ENCODE data around the gene TNFAIP8.

The TNFAIP8 gene

DNA sequence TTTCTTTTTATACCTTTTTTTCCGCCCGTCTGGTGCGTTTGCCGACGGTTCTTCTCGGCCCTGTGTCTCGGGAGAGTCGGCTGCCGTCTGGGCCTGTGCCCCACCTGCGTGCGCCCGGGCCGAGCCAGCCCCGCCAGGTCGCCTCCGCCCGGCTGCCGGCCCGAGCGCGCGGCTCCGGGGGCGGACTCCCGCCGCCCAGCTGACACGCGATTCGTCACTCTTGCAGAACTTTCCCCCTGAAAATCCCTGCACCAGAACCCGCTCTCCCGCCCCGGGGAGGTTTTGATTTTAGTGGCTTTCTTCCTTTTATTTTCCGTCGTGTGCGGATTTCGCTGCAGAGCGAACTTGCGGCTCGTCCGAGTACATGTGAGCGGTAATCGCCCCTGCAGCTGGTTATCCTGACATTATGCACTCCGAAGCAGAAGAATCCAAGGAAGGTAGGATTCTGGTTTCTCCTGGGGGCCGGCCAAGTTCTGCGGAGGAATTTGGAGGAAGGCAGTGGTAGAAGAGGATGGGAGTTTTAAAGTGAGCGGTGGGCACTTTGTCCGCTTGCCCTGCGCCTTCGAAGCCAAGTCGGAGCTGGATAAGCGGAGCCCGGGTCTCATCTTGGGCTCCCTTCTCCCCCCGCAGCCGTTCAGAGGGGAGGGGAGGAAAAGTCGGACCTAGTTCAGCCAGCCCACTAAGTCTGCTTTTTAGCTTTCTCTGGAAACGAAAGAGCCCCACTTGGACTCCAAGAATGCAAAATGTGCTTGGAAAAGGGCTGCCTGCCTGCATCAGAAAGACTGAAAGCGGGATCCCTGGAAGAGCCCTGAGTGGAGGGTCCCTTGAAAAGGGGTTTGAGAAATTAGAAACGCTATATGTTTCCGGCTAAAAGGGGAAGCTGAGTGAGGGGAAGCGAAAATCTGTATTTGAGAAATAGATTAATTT, at the start of gene TNFAIP8:
Gene TNFAIP8, plus strand, starts transcription at position 335 of the 927 bp plus-strand sequence. Its CDS starts 72 bp downstream, at position 407.
- DNase-seq (ENCODE audit: low read depth) = peak; percentile 70

DNA sequence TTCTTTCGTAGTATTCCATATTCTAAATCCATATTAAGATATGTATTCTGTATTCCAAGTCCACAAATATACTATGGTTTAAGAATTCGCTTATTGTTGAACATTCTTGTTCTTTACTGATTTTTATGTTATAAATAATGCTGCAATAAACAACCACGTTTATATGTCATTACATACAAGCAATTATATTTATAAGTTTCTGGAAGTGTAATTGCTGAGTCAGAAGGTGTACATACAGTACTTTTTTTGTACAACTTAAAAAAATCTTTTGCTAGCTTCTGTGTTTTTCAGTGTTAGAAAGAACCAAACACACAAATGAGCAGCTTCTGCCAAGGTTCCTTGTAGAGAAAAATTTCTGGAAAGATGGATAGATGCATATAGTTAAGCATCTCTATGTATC, 48.6 kb upstream of the TNFAIP8 start:
- no peak for DNase-seq (ENCODE audit: low read depth)

DNA sequence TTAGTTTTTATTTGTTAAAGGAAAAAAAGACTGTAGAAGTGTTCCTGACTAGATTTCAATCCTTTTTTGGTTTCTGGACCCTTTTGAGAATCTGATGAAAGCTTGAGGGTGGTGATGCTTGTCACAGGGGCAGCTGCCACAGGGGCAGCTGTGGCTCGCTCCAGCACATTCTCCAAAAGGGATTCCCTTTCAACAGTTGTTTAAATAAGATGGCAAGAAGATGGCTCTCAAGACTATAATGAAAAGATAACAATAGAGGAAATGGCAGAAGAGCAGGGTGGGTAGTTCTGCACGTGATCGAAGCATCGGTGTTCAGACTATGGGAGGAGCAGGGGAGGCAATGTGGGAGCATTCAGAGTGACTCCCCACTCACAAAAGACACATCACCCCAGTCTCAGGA, 46.5 kb upstream of the TNFAIP8 start:
- DNase-seq (ENCODE audit: low read depth) = no peak

DNA sequence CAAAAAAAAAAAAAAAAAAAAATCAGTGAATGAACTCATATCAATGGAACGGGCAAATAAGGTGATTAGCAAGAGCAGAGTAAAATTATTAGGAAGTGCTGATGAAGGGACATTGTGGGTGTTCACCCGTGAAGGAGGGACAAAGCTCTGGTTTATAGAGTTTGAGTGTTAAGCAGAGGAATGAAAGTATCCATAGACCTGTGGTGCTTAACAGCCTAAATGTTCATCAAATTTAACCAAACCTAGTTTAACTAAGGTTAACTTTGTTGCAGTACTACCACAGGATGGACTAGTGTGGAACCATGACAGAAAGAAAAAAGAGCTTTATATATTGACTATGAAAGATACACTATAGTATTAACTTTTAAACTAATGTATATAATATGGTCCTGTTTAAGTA, 44.1 kb upstream of the TNFAIP8 start:
- no peak for DNase-seq (ENCODE audit: low read depth)

DNA sequence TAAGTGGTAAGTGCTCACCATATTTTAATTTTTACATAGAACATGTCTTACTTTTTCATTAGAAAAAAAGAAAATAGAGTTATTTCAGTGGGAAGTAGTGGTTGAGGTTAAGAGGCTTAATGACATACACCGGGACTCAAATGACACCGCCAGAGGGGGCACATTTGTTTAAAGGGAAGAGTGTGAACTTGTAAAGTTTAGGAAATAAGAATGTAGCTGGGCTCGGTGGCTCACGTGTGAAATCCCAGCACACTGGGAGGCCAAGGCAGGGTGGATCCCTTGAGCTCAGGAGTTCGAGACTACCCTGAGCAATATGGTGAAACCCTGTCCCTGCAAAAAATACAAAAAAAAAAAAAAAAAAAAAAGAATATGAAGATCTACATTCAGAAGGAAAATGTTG, 43.4 kb upstream of the TNFAIP8 start:
- no peak for DNase-seq (ENCODE audit: low read depth)

DNA sequence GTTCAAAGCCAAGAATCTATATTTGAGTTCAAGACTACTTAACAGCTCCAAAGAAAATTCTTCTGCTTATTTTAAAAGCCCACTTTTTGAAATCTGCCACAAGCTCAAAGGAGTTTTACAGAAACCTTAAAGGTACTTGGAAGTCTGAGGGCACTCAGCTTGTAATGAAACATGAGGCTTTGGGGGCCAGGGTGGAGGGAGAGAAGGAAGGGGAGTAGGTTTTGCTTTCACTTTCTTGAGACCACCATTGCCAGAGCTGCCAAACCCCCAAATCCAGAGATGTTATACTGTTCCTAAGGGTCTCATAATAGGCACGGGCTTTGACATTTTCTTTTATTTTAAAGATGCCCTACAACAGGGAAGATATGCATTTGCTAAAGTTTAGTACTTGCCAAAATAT, 42.6 kb upstream of the TNFAIP8 start:
- DNase-seq (ENCODE audit: low read depth) = no peak

DNA sequence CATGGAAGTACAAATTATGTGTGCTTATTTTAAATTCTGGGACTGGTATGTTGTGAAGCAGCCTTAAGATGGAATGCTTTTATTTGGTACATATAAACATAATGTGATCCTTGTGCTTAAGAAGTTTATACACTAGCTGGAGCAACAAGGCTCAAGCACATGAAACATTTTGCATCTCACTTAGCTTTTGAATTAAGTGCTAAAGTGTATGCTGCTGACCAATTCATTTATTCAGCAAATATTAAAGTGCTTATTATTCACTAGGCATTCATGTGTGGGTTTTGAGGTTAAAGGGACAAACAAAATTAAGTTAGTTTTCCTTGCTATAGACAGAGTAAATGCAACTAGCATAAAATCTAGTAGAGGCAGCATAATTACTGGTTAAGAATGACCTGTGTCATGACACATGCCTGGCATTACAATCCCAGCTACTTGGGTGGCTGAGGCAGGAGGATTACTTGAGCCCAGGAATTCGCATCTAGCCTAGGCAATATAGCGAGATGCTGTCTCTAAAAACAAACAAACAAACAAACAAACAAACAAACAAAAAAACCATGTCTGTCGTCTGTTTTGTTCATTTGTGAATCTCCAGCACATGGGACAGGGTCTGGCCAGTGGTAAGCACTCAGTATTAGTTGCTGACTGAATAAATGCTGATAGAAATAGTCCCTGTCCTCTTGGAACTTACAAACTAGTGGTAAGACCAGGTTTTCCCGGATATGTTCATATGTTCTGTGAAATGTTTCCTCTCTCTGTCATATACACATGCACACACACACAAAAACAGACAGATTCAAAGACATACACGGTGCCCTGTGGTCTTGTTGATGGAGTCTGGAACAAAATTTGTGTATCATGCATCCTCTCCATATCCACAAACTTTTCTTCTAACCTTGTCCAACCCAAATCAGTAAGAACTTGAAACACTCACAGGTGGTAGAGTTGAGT, 41.9 kb upstream of the TNFAIP8 start:
- no peak for DNase-seq (ENCODE audit: low read depth)

DNA sequence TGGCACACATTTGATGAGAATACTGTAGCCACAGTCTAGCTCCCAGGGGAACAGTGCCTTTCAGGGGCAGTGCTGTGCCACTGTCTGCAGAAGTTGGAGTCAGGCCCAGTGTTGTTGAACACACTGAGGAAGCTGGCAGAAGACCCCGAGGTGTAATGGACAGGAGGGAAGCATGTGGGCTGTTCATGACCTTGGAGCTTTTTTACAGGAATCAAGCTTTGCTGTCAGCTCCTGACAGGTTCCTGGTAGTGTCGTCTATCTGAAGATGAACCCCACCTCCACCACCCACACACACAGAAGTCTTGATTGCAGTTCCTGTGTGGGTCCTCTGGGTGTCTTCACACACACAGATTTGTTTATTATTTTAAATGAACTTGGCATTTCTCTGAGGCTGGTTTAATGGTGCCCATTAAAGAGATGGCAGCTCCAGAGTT, 40.3 kb upstream of the TNFAIP8 start:
- peak; percentile 45 for DNase-seq (ENCODE audit: low read depth)

DNA sequence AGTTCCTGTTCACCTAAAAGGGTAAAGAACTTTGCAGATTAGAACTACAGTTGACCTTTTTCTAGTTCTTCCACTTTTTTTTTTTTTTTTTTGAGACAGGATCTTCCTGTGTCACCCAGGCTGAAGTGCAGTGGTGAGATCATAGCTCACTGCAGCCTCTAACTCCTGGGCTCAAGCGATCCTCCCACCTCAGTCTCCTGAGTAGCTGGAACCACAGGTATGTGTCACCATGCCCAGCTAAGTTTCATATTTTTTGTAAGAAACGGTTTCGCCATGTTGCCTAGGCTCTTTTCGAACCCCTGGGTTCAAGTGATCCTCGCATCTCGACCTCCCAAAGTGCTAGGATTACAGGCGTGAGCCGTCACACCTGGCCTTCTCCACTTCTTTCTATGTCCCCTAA, 39.7 kb upstream of the TNFAIP8 start:
- DNase-seq (ENCODE audit: low read depth) = no peak

DNA sequence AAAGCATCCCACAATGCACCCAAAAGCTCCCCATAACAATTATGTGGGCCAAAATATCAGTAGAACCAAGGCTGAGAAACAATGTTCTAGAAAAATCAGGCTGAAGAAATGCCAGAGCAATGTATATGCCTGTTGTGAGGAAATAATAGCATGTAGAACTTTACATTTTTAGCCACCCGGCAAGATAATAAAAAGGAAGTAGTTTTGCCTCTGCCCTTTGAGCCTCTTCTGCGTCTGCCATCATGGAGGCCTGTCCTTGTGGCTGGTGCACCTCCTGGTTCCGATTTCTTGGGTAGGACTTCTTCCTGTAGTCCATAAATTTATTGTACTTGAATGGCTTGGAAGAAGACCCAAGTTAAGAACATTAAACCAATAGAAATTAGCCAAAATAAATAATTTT, 38.9 kb upstream of the TNFAIP8 start:
- DNase-seq (ENCODE audit: low read depth) = no peak

DNA sequence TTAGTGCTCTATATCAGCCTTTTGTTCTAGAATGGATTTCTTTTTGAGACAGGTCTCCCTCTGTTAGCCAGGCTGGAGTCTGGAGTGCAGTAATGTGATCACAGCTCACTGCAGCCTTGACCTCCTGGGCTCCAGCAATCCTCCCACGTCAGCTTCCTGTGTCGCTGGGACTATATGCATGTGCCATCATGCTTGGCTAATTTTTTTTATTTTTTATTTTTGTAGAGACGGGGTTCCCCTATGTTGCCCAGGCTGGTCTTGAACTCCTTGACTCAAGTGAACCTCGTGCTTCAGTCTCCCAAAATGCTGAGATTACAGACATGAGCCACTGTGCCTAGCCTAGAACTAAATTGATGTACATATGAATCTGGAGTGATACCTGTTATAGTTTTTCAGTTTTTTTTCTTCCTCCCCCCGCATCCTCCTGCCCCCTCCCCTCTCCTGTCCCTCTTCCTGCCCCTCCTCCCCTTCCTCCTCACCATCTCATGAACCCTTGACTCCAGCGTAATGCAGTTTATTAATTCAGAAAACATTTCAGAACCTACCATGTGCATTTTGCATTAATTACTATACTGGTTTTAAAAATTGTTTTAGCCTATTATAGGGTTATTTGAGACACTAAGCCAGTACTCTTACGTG, 37.4 kb upstream of the TNFAIP8 start:
- DNase-seq (ENCODE audit: low read depth) = no peak

DNA sequence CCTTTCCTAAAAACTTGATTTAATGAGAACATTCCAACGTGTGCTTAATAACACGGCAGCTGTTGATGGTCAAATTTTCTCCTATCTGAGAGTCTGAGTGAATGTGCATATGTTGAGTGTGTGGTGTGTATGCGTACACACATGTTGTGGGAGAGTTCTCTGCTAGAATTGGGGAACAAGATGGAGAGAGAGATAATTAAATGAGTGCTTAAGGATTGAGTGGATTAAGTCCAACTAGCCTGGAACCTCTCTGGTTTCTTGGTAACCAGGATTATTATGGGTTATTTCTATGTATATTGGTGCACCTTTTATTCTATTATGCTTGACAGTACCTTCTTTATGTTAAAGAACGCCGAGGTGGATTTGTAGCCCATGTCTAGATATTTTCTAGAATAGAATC, 36.4 kb upstream of the TNFAIP8 start:
- no peak for DNase-seq (ENCODE audit: low read depth)

DNA sequence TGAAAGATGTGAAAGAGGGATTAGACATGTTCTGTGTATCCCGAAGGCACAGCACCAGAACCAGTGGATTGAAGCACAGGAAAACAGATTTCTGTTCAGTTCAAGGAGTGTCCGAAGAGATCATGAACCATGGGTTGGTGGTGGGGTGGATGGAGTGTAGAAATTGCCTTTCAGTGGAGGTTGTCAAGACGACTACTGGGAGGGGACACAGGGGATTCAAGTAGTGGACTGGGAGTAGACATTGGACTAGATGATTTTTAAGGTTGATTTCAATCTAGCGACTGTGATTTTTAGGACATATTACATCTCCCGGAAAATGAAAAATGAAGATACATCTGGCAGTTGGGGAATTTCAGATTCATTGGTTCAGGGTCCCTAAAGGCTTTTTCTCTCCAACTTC, 35.9 kb upstream of the TNFAIP8 start:
- no peak for DNase-seq (ENCODE audit: low read depth)

DNA sequence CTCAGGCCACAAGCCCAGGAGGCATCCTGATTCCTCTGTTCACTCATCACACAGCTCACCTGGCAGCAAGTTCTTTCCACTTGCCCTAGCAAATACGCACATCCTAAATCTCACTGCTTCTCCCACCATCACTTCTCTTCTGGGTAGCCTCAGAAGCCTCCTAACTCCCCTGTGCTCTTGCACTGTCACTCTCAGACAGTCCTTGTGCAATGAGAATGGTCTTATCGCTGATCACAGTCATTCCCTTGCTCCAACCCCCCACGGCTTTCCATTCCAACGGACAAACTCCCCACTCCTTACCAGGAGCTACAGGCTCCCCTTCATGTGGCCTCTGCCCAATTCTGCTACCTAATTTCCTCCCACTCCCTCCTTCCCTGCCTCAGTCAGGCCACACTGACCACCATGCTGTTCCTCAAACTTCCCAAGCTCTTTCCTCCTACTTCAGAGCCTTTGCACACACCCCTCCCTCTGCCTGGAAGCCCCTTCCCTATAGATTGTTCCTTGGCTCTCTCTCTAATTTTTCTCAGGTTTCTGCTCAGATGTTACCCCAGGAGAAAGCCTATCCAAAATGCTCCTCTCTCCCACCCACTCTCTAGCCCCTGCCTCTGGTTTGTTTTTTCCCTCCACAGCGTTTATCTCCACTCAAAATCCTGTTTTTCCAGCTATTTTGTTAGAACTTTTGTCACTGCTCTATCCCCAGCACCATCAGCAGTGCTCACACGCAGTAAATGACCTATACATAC, 34.1 kb upstream of the TNFAIP8 start:
- DNase-seq (ENCODE audit: low read depth) = no peak

DNA sequence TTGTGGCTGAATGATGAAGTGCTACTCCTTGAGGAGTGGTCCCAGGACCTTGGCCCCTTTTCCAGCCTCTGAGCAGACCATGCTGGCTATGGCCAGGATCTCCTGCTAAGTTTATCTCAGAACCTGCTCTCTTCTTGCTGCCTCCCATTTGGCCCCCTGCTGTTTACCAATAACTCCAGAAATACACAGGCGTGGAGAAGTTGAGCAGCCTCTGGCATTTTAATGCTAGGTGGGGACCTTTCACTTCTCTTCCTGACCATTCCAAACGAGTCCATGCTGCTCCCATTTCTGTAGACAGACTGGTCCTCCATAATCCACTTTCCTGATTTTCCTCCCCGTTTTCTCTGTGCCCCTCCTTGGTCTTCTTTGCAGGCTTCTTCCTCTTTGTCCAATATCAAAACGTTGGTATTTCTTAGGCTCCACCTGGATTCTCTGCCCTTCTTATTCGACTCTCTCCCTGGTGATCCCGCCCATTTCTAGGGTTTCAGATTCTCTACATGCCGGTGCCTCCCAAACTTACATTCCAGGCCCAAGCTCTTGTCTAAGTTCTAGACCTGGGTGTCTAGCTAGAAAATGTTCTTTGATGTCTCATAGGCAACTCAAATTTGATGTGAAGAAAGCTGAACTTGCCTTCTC, 33.4 kb upstream of the TNFAIP8 start:
- DNase-seq (ENCODE audit: low read depth) = no peak

DNA sequence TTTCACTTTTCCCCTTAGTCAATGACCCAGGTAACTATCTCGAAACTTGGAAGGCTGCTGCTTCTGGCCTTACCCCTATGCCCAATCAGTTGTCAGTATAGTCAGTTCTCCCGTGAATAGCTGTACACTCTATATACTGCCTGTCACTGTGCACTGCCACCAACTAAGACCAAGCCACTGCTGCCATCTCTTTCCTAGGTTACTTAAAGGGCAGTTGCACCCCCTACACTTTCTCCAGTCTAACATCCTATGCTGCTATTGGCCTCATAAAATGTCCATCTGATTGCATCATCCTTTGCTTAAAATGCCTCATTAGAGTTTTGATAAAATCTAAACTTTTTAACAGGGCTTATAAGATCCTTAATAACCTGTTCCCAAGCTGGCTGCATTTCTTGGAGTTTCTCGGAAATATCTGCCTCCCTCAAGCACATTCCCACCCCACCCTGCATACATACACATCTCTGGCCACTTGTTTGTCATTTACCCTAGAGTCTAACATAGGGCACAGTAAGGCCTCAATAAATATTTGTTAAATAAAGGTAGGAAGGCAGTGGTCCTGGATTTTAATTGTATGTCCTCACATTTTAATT, 32.8 kb upstream of the TNFAIP8 start:
- no peak for DNase-seq (ENCODE audit: low read depth)

DNA sequence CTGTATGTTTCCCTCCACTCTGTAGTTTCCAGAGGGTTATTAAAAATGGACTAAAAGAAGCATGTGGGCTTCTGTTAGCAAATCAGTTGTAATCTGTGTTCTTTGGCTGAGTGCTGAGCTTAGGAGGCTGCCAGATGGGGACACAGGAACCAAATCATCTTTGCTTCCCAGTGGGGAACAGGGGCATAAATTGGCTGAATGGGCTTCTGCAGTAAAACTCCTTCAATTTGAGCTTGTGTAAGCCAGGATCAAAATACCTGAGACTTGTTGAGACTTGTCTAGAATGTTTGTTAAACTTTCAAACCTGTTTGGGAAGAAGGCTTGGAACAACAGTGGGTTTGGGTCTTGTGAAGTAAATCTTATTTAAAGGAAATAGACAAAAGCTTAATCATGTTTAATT, 32.2 kb upstream of the TNFAIP8 start:
- no peak for DNase-seq (ENCODE audit: low read depth)

DNA sequence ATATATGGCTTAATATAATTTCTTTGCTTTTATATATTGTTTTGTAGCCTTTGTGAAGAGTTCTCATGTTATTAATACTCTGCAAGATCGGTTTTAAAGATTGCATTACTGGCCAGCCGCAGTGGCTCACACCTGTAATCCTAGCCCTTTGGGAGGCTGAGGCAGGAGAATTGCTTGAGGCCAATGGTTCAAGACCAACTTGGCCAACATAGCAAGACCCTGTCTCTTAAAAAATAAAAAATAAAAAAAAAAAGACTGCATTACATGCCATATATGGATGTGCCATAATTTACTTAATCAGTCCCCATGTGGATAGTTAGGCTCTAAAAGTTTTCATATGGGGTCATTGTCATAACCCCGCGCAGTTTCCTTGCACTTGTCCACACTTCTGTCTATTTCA, 31.0 kb upstream of the TNFAIP8 start:
- no peak for DNase-seq (ENCODE audit: low read depth)

DNA sequence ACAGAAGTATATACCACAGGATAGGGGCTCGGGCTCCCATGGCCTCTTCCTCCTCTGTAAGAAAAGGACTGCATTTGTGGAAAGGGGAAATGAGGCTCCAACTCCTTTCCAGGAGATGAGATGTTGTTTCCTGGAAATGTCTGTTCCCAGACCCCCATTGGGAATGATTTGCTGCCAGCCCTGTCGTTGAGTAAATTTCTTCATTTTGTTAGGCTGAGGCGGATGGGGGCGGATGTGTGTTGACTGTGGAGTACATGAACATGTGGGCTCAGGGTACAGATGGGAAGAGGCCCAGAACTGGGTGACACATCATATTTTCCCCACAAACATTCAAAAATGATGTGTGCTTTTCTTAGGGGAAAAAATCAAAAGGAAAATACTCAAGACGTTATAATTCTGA, 28.8 kb upstream of the TNFAIP8 start:
- no peak for DNase-seq (ENCODE audit: low read depth)

DNA sequence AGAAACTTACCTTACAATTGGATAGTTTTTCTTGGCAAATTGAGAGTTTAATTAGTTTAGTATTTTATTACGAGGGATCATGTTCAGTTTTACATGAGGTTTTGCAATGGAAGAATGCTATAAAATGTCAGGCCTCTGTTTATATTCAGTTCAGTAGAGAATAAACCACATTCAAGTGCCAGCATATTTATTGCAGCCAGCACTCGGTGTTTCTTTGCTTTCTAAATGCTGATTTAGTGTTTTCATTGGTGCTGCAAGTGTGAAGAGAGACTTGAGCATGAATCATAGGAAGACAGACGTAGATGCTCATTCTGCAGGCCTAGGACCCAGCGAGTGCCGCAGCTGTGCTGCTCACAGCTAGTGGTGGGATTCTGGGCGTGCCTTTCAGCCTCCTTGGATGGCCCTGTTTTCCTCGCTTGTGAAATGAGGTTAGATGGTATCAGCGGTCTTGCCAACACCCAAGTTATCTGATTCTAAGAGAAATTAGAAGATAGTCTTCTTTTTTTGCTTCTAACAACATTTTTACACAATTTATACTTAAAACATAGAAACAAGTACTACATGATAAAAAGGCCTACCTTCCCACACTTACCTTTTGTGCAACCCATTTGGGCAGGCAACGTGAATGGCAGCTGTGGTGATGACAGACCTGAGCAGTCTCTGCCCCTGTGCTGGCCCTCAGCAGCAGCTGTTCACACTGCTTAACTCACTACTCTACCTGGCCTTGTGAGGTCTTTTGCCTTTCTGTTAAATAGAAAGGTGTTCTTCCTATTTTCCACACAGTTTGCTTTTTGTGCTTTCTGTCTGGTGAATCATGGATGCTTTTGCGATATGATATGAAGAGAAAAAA, 26.8 kb upstream of the TNFAIP8 start:
- peak; percentile 52 for DNase-seq (ENCODE audit: low read depth)
